ENCODE data around the gene PLS1. TPM values are rescaled to one million over a fixed set of nuclear protein-coding genes. Genes with fewer than 3 reads are reported as not detected.
"Not testable (repeated sequence)": the region's sequence is repeated elsewhere in the genome, so short reads cannot be mapped to it uniquely, and the experiment has no call there.

Gene PLS1, protein sequence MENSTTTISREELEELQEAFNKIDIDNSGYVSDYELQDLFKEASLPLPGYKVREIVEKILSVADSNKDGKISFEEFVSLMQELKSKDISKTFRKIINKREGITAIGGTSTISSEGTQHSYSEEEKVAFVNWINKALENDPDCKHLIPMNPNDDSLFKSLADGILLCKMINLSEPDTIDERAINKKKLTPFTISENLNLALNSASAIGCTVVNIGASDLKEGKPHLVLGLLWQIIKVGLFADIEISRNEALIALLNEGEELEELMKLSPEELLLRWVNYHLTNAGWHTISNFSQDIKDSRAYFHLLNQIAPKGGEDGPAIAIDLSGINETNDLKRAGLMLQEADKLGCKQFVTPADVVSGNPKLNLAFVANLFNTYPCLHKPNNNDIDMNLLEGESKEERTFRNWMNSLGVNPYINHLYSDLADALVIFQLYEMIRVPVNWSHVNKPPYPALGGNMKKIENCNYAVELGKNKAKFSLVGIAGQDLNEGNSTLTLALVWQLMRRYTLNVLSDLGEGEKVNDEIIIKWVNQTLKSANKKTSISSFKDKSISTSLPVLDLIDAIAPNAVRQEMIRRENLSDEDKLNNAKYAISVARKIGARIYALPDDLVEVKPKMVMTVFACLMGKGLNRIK
- total RNA-seq (1 to 10 TPM; 3.2 to 4.3 TPM), polyA plus RNA-seq (1 to 10 TPM; 3.6 to 6.1 (median 4.4) TPM), total RNA-seq (1.5 to 14.2 (median 7.1) reads per million in 6 experiments)

DNA sequence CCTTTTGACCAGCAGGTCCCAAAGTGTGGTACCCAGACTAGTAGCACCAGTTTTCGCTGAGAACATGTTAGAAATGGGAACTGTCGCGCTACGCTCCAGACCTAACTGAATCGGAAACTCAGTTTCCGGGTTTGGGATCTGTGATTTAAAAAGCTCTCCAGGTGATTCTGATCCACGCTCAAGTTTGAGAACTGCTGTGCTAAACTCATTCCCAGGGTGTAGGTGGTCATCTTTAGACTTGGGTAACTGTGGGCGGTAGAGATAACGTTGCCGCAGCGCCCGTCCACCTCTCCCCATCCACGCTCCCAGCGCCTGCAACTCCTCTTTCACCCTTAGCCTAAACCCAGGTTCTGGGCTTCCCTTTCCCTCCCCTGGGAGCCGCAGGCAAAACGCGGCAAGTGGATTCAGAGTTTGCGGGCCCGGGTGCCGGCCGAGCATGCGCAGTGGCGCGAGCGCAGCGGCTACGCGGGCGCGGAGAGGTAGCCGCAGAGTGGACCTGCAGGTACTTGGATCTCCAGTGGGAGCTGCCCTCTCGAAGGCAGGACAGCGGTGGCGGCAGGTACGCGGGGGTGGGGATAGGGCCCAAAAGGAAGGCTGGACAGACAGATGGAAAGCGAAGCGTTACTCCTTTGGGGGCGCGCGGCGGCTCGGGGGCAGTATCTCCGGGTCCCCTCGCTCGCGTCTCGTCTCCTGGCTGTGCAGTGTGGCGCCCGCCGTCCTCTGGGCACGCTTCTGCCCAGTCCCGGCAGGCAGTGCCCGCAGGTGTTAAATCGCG, at the start of gene PLS1:
Gene PLS1 (plus strand): TSS at position 443 of the 775 bp plus-strand sequence. CDS start 67,845 bp downstream, outside the sequence.
- Mint-ChIP-seq H3K27me3 (peaks cover 0 to 2% (median 0%) of the 10 kb centered on the region in 5 donors), H3K4me1 (peaks cover 10 to 30% (median 16%) of the 10 kb centered on the region in 4 donors), H3K27ac (peak within 1 kb of the TSS; percentile 66 to 96 (median 92)), H3K36me3 (no peaks in the 10 kb centered on the region), H3K9me3 (no peaks in the 10 kb centered on the region), H3K4me3 (peak within 1 kb of the TSS; percentile 93 to 99 (median 96))
- DNase-seq (peak; percentile 68 to 93 (median 86)), ATAC-seq (peak; percentile 86 to 87)
- POLR2A ChIA-PET: interaction anchor here (0.6 to 5.1 kb wide), 3 partner anchors 15 to 128 kb away, joined by 3 to 33 read pairs (median 3); partner anchors contain the start of genes ATR and TRPC1

DNA sequence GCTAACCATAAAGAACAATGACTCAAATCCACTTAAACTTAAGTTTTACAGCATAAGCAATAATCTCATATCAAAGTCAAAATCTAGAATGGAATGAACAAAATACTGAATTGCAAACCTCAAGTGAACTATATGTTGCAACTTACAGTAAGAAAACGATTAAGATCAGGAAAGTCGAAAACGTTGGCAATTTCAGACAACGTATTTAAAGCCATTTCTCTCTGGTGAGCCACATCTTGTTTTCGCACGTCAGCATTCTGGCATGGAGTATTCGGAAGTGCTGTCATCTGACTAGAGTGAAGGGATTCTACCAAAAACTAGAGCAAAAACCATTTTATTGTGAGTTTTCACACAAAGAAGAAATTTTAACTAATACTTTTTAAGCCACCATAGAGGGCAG, 46.2 kb upstream of the PLS1 start:
- H3K9me3 Mint-ChIP-seq: no peaks in the 10 kb centered on the region
- peaks cover 0 to 4% (median under 1%) of the 10 kb centered on the region in 4 donors for H3K4me1 Mint-ChIP-seq
- no peaks in the 10 kb centered on the region for H3K27me3 Mint-ChIP-seq
- DNase-seq (no peak), ATAC-seq (no peak)
- peaks cover 22 to 73% (median 52%) of the 10 kb centered on the region in 3 donors for H3K36me3 Mint-ChIP-seq
- H3K4me3 Mint-ChIP-seq: no peak overlapping the region
- POLR2A ChIA-PET: no interaction called here
- no peak overlapping the region for H3K27ac Mint-ChIP-seq

DNA sequence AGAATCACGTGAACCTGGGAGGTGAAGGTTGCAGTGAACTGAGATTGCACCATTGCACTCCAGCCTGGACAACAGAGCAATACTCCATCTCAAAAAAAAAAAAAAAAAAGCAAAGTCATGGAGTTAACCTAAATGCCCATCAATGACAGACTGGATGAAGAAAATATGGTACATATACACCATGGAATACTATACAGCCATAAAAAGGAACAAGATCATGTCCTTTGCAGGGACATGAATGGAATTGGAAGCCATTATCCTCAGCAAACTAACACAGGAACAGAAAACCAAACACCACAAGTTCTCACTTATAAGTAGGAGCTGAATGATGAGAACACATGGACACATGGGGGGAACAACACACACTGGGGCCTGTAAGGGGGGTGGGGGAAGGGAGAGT, 43.6 kb upstream of the PLS1 start:
- H3K9me3 Mint-ChIP-seq, DNase-seq, ATAC-seq, H3K4me1 Mint-ChIP-seq, H3K27me3 Mint-ChIP-seq, H3K4me3 Mint-ChIP-seq, POLR2A ChIA-PET, H3K27ac Mint-ChIP-seq: not testable (repeated sequence)
- H3K36me3 Mint-ChIP-seq: peaks cover 28 to 90% (median 62%) of the 10 kb centered on the region in 3 donors

DNA sequence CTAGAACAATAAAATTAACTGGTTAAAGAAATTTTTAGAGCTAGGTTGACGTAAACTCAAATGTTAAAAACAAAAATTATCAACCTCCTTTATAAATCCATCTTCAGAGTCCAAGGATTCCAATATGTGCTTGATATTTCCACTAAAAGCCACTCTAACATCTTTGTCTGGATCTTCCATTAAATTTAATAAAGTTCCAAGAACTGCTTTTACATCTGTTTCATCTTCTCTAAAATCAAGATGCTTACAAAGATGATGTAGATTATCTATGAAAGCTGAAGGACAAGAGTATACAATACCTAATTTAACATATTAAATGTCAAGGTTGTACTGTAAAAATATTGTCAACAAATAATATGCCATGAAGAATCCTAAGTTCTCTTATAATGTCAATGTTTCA, 42.5 kb upstream of the PLS1 start:
- ATAC-seq: no peak
- Mint-ChIP-seq H3K4me1 (peaks cover 0 to 4% (median under 1%) of the 10 kb centered on the region in 4 donors), H3K4me3 (no peak overlapping the region), H3K27me3 (no peaks in the 10 kb centered on the region), H3K36me3 (peaks cover 28 to 84% (median 58%) of the 10 kb centered on the region in 3 donors), H3K9me3 (no peaks in the 10 kb centered on the region), H3K27ac (no peak overlapping the region)
- POLR2A ChIA-PET: no interaction called here
- no peak for DNase-seq

DNA sequence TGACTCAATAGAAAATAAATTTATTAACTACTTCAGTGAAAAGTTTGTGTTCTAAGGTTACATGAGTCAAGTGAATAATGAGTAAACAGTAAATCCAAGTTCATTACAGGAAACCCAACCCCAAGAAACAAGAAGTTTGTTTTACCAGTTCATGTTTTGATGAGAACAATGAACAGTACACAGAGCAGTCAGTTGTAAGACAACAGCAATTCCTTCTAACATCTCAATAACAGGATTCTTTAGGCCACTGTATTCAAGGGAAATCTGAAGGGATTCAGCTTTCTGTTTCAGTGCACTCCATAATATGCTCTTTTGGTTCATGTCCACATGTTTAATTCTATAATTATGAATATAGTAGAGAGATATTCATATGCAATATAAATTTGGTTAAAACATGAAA, 36.1 kb upstream of the PLS1 start:
- DNase-seq (no peak), ATAC-seq (no peak)
- no peak overlapping the region for H3K4me3 Mint-ChIP-seq
- POLR2A ChIA-PET: no interaction called here
- H3K9me3 Mint-ChIP-seq: no peaks in the 10 kb centered on the region
- peaks cover 4 to 79% (median 35%) of the 10 kb centered on the region in 3 donors for H3K36me3 Mint-ChIP-seq
- peaks cover 0 to 4% (median 1%) of the 10 kb centered on the region in 4 donors for H3K4me1 Mint-ChIP-seq
- H3K27me3 Mint-ChIP-seq: no peaks in the 10 kb centered on the region
- no peak overlapping the region for H3K27ac Mint-ChIP-seq

DNA sequence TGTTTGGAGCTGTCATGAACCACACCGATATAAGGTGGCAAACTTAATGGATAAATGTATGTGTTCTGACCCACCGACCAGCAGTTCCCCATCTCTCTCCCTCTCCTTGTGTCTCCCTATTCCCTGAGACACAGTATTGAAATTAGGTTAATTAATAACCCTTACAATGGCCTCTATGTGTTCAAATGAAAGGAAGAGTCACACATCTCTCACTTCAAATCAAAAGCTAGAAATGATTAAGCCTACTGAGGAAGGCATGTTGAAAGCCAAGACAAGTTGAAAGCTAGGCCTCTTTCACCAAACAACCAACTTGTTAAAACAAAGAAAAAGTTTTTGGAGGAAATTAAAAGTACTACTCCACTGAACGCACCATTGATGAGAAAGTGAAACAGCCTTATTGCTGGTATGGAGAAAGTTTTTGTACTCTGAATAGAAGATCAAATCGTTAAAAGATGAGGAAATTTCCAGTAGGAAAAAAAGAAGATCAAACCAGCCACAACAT, 32.6 kb upstream of the PLS1 start:
- Mint-ChIP-seq H3K27me3 (no peaks in the 10 kb centered on the region), H3K36me3 (peaks cover 0 to 76% (median 28%) of the 10 kb centered on the region in 3 donors), H3K4me3 (no peak overlapping the region), H3K4me1 (peaks cover 3 to 16% (median 4%) of the 10 kb centered on the region in 4 donors), H3K27ac (peak overlapping the region in 2 of 10 donors; percentile 27 to 29), H3K9me3 (peaks cover 0 to 3% (median 0%) of the 10 kb centered on the region in 9 donors)
- ATAC-seq: no peak
- POLR2A ChIA-PET: interaction anchor here (0.6 to 1.4 kb wide), 2 partner anchors 15 to 1257 kb away, joined by 4 to 6 read pairs; partner anchors contain the start of gene ATR
- DNase-seq: no peak

DNA sequence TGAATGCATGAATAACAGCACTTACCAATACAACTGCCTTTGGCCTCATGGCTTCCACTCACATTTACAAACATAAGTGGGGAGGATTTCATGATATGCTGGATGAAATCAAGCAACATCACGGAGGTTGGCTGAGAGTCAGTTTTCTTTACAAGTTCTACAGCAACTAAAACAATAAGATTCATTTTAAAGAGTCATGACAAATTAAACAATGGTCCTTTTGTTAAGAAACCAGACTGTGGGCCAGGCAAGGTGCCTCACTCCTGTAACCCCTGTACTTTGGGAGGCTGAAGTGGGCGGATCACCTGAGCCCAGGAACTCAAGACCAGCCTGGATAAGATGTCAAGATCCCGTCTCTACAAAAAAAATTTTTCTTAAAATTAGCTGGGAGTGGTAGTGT, 30.1 kb upstream of the PLS1 start:
- Mint-ChIP-seq H3K27ac (peak overlapping the region in 3 of 10 donors; percentile 17 to 67 (median 27)), H3K9me3 (peaks cover 0 to 3% (median 0%) of the 10 kb centered on the region in 9 donors), H3K4me1 (peaks cover 4 to 25% (median 10%) of the 10 kb centered on the region in 4 donors), H3K27me3 (no peaks in the 10 kb centered on the region), H3K36me3 (peaks cover 0 to 71% (median 23%) of the 10 kb centered on the region in 3 donors), H3K4me3 (peak overlapping the region in 1 of 10 donors; percentile 33)
- no peak for DNase-seq
- ATAC-seq: no peak
- POLR2A ChIA-PET: interaction anchor here (1.3 kb wide), 1 partner anchor 13 kb away, joined by 6 read pairs; the partner anchor contains the start of gene ATR

DNA sequence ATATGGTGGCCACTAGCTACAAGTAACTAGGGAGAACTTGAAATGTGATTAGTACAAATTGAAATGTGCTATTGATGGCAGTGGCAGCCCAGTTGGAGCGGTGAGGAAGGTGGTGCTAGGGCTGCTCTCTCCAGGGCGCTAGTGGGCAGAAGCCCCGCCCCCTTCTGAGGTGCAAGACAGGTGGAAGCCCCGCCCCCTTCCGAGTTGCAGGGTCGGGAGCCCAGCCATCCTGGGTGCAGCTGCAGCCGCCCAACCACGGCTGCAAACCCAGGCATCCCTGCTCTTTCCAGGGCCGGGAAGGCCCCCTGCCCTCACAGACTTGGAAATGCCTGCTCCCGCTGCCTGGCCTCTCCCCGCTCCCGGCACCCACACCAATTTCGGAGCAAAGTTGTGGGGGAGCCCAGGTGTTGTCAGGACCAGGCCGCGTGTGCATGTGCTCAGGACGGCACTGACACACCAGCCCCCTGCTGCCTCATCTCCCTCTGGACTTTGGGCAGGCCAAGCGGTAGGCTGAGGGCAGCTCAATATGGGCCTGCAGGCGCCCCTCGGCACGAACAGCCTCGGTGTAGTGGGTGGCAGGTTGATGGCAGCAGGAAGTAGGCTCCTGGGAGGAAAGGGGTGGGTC, 27.7 kb upstream of the PLS1 start:
- H3K36me3 Mint-ChIP-seq: peaks cover 0 to 59% (median 17%) of the 10 kb centered on the region in 3 donors
- H3K27ac Mint-ChIP-seq: peak overlapping the region in 1 of 10 donors; percentile 13
- no peaks in the 10 kb centered on the region for H3K27me3 Mint-ChIP-seq
- H3K4me3 Mint-ChIP-seq: no peak overlapping the region
- peaks cover 3 to 29% (median 13%) of the 10 kb centered on the region in 4 donors for H3K4me1 Mint-ChIP-seq
- no peak for ATAC-seq
- H3K9me3 Mint-ChIP-seq: peaks cover 0 to 3% (median 0%) of the 10 kb centered on the region in 9 donors
- POLR2A ChIA-PET: no interaction called here
- no peak for DNase-seq

DNA sequence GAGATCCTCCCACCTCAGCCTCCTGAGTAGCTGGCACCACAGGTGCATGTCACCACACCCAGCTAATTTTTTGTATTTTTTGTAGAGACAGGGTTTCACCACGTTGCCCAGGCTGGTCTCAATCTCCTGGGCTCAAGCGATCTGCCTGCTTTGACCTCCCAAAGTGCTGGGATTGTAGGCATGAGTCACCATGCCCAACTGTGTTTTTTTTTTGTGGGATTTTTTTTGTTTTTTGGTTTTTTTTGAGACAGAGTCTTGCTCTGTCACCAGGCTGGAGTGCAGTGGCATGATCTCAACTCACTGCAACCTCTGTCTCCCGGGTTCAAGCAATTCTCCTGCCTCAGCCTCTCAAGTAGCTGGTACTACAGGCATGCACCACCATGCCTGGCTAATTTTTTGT, 26.8 kb upstream of the PLS1 start:
- H3K27me3 Mint-ChIP-seq, H3K4me3 Mint-ChIP-seq, ATAC-seq, H3K9me3 Mint-ChIP-seq, DNase-seq: not testable (repeated sequence)
- Mint-ChIP-seq H3K27ac (peak overlapping the region in 1 of 10 donors; percentile 43), H3K4me1 (peaks cover 2 to 35% (median 21%) of the 10 kb centered on the region in 4 donors), H3K36me3 (peaks cover 0 to 52% (median 15%) of the 10 kb centered on the region in 3 donors)
- POLR2A ChIA-PET: interaction anchor here (2.0 kb wide), 1 partner anchor 9 kb away, joined by 8 read pairs; the partner anchor contains the start of gene ATR

DNA sequence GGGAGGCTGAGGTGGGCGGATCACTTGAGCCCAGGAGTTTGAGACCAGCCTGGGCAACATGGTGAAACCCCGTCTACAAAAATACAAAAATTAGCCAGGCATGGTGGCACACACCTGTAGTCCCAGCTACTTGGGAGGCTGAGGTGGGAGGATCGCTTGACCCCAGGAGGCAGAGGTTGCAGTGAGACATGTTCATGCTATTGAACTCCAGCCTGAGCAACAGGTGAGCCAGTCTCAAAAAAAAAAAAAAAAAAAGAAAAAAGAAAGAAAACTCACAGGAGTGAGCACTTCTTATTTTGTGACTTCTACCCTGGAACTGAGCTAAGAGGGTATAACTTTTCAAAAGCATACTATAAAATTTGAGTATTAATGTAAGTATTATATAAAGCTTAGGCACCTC, 22.0 kb upstream of the PLS1 start:
- H3K27me3 Mint-ChIP-seq: not testable (repeated sequence)

DNA sequence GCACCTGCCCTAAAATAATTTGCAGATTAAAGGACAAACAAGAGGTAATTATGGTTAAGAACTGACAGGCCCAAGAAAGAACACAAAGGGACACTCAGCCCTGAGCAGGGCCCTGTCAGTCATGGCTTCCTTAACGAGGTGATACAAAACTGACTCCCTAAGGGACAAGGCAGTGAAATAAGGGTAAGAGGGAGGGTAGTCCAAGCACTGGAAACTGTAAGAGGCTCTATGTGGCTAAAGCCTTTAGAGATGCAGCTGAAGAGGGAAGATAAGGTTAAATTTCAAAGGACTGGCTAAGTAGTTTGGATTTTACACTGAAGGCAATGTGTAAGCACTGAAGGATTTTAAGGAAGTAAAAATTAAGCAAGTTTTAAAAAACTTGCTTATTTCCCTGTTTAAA, 21.5 kb upstream of the PLS1 start:
- no peaks in the 10 kb centered on the region for H3K27me3 Mint-ChIP-seq
- ATAC-seq (no peak), DNase-seq (no peak)
- H3K4me3 Mint-ChIP-seq: peak overlapping the region in 4 of 10 donors; percentile 3 to 52 (median 34)
- H3K4me1 Mint-ChIP-seq: peaks cover 26 to 65% (median 59%) of the 10 kb centered on the region in 4 donors
- H3K27ac Mint-ChIP-seq: peak overlapping the region in 6 of 10 donors; percentile 22 to 82 (median 64)
- H3K36me3 Mint-ChIP-seq: peaks cover 0 to 34% (median 5%) of the 10 kb centered on the region in 3 donors
- no peaks in the 10 kb centered on the region for H3K9me3 Mint-ChIP-seq
- POLR2A ChIA-PET: interaction anchor here (0.7 kb wide), 2 partner anchors 21 to 139 kb away, joined by 3 to 4 read pairs; no protein-coding TSS in a partner anchor

More for the DNA sequence above, 22.0 kb upstream of the PLS1 start:
- Mint-ChIP-seq H3K4me1 (peaks cover 24 to 60% (median 55%) of the 10 kb centered on the region in 4 donors), H3K27ac (peak overlapping the region in 4 of 10 donors; percentile 7 to 82 (median 76)), H3K36me3 (peaks cover 0 to 34% (median 5%) of the 10 kb centered on the region in 3 donors), H3K4me3 (peak overlapping the region in 3 of 10 donors; percentile 34 to 52 (median 47))
- not testable (repeated sequence) for ATAC-seq, H3K9me3 Mint-ChIP-seq, DNase-seq
- POLR2A ChIA-PET: interaction anchor here (0.7 kb wide), 1 partner anchor 139 kb away, joined by 3 read pairs; no protein-coding TSS in a partner anchor
